ENCODE results near the gene TXNDC15. TPM values are rescaled to one million over a fixed set of nuclear protein-coding genes. Genes with fewer than 3 reads are reported as not detected.

Gene TXNDC15
- polyA plus RNA-seq, 1 of the 3 experiments (the other 2 are of a cell fraction), result 112 TPM

DNA sequence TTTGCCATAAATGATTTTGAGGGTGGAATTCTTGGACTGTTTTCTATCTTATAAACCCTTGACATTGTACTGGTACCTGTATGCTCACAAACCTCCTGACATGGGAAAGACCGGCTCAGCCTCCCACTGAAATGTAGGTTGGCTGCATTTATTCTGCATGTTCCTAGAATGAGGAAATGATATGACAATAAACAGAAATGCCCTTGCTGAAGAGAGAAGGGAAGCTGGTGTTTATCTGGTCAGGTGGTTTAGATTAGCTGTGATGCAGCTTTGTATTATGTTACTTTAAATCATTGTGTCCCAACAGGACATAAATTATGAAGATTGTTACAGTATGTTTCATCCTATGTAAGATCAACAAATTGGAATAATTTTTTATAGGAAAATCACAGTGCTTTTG, 70.5 kb downstream of the TXNDC15 start:
- peaks cover 7% of the 10 kb centered on the region for H3F3A ChIP-seq (replicated peaks; ENCODE audit: insufficient read depth)
- no peaks in the 10 kb centered on the region for H3K9me2 ChIP-seq
- WGBS (ENCODE audit: low lambda C conversion rate), result 26% methylated on average over 1 of the region's 1 CpG
- H3K9me3 ChIP-seq, result no peaks in the 10 kb centered on the region
- H2AFZ ChIP-seq (ENCODE audit: low read depth), result no peak overlapping the region
- H3K4me2 ChIP-seq, result no peak overlapping the region
- H3K27me3 ChIP-seq (ENCODE audit: insufficient read depth), result no peaks in the 10 kb centered on the region
- ChIA-PET POLR2A (interaction anchor here (1.0 kb wide), 1 partner anchor 35 kb away, joined by 3 read pairs; no protein-coding TSS in a partner anchor), CTCF (interaction anchor here (1.0 to 1.7 kb wide), 4 partner anchors 11 to 246 kb away, joined by 3 to 9 read pairs (median 6); partner anchors contain the start of gene PCBD2)
- H3K4me3 ChIP-seq (ENCODE audit: low read depth in 2 of 2, low read length in 1 of 2), result no peak overlapping the region
- TF ChIP-seq, protein P1, sequence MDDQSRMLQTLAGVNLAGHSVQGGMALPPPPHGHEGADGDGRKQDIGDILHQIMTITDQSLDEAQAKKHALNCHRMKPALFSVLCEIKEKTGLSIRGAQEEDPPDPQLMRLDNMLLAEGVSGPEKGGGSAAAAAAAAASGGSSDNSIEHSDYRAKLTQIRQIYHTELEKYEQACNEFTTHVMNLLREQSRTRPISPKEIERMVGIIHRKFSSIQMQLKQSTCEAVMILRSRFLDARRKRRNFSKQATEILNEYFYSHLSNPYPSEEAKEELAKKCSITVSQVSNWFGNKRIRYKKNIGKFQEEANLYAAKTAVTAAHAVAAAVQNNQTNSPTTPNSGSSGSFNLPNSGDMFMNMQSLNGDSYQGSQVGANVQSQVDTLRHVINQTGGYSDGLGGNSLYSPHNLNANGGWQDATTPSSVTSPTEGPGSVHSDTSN (IDR thresholded peaks at IDR 0.05), result peak; percentile 77
- TF ChIP-seq NFIC (IDR thresholded peaks at IDR 0.05; ENCODE audit: borderline replicate concordance) (no peak), GATA2 (CRISPR knock-in tag; IDR thresholded peaks at IDR 0.05) (peak; percentile 82), CHD2 (IDR thresholded peaks at IDR 0.05; ENCODE audit: low read length, partially characterized antibody) (peak; percentile 72), EZH2phosphoT487 (IDR thresholded peaks at IDR 0.05; ENCODE audit: borderline replicate concordance, low read depth) (no peak), POLR2AphosphoS5 (IDR thresholded peaks at IDR 0.05; ENCODE audit: low read depth, low read length) (peak; percentile 51), TAF1 (IDR thresholded peaks at IDR 0.05; ENCODE audit: borderline replicate concordance, low read depth, low read length) (no peak), FOXJ3 (CRISPR knock-in tag; IDR thresholded peaks at IDR 0.05) (peak; percentile 76; the same call in 1 of the 2 replicates), TCF12 (IDR thresholded peaks at IDR 0.05) (peak; percentile 91), JUND (IDR thresholded peaks at IDR 0.05) (peak; percentile 32; the same call in 1 of the 2 replicates), RFX5 (IDR thresholded peaks at IDR 0.05; ENCODE audit: low read length) (peak; percentile 23; the same call in 1 of the 2 replicates), SIN3A (IDR thresholded peaks at IDR 0.05; ENCODE audit: borderline replicate concordance, low read depth, low read length) (no peak; the same call in 1 of the 2 replicates), ZBTB33 (IDR thresholded peaks at IDR 0.05; ENCODE audit: borderline replicate concordance, low read depth) (no peak), RCOR1 (IDR thresholded peaks at IDR 0.05; ENCODE audit: low read length) (peak; percentile 85), FOSL2 (IDR thresholded peaks at IDR 0.05; ENCODE audit: borderline replicate concordance, low read depth) (no peak), EP300 (IDR thresholded peaks at IDR 0.05; ENCODE audit: borderline replicate concordance in 1 of 2, low read depth in 1 of 2, low read length in 1 of 2) (peak; percentile 12 to 96; a peak in 3 of 4 replicates), MEF2A (IDR thresholded peaks at IDR 0.05; ENCODE audit: borderline replicate concordance, low read depth) (no peak), GABPA (IDR thresholded peaks at IDR 0.05; ENCODE audit: low read depth) (no peak)
- TF ChIP-seq, protein P2, sequence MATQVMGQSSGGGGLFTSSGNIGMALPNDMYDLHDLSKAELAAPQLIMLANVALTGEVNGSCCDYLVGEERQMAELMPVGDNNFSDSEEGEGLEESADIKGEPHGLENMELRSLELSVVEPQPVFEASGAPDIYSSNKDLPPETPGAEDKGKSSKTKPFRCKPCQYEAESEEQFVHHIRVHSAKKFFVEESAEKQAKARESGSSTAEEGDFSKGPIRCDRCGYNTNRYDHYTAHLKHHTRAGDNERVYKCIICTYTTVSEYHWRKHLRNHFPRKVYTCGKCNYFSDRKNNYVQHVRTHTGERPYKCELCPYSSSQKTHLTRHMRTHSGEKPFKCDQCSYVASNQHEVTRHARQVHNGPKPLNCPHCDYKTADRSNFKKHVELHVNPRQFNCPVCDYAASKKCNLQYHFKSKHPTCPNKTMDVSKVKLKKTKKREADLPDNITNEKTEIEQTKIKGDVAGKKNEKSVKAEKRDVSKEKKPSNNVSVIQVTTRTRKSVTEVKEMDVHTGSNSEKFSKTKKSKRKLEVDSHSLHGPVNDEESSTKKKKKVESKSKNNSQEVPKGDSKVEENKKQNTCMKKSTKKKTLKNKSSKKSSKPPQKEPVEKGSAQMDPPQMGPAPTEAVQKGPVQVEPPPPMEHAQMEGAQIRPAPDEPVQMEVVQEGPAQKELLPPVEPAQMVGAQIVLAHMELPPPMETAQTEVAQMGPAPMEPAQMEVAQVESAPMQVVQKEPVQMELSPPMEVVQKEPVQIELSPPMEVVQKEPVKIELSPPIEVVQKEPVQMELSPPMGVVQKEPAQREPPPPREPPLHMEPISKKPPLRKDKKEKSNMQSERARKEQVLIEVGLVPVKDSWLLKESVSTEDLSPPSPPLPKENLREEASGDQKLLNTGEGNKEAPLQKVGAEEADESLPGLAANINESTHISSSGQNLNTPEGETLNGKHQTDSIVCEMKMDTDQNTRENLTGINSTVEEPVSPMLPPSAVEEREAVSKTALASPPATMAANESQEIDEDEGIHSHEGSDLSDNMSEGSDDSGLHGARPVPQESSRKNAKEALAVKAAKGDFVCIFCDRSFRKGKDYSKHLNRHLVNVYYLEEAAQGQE (IDR thresholded peaks at IDR 0.05; ENCODE audit: low read depth, low read length), result no peak
- TF ChIP-seq, protein P3, sequence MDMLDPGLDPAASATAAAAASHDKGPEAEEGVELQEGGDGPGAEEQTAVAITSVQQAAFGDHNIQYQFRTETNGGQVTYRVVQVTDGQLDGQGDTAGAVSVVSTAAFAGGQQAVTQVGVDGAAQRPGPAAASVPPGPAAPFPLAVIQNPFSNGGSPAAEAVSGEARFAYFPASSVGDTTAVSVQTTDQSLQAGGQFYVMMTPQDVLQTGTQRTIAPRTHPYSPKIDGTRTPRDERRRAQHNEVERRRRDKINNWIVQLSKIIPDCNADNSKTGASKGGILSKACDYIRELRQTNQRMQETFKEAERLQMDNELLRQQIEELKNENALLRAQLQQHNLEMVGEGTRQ (IDR thresholded peaks at IDR 0.05; ENCODE audit: borderline replicate concordance, low read depth, low read length), result no peak
- TF ChIP-seq, protein P4, sequence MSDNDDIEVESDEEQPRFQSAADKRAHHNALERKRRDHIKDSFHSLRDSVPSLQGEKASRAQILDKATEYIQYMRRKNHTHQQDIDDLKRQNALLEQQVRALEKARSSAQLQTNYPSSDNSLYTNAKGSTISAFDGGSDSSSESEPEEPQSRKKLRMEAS (IDR thresholded peaks at IDR 0.05; ENCODE audit: low read depth), result no peak
- peak overlapping the region in 1 of 2 experiments; percentile 77; a peak in 2 of 4 replicates for H3K27ac ChIP-seq (ENCODE audit: low read depth in 2 of 2, low read length in 1 of 2)
- DNase-seq, result peak; percentile 59
- H3K36me3 ChIP-seq (replicated peaks in 1 of 2; ENCODE audit: control insufficient read depth in 1 of 2, insufficient read depth in 2 of 2, low read length in 1 of 2), result no peaks in the 10 kb centered on the region
- no peaks in the 10 kb centered on the region for H4K20me1 ChIP-seq (ENCODE audit: insufficient read depth)
- peaks cover 0 to 23% of the 10 kb centered on the region in 2 experiments; a peak in 2 of 4 replicates for H3K4me1 ChIP-seq (ENCODE audit: control insufficient read depth in 1 of 2, insufficient read depth in 2 of 2, low read depth in 1 of 2, low read length in 1 of 2)
- H3K79me2 ChIP-seq (ENCODE audit: insufficient read depth), result no peaks in the 10 kb centered on the region
- H3K9ac ChIP-seq, result no peak overlapping the region

All from SK-N-SH (cell line).